Body of pancreas (tissue), 4 donors: Measurements from ENCODE around the gene SERINC2. TPM values are rescaled to one million over a fixed set of nuclear protein-coding genes. Genes with fewer than 3 reads are reported as not detected.
"Not testable (repeated sequence)": the region's sequence is repeated elsewhere in the genome, so short reads cannot be mapped to it uniquely, and the experiment has no call there.

Experiments
- ATAC-seq: fragments of 150-250 bp; one replicate; pipeline ENCODE4 v1.9.1; 2016
- DNase-seq, 4 donors: peaks; one replicate each; pipeline ENCODE4 v3.0.0-alpha.2; 2019
- H3K27ac ChIP-seq, 4 donors: fragments of 200-600 bp; sonication (generic); 1 replicate in 3 of 4; 2 replicates in 1 of 4; pipeline versions ENCODE4 v1.5.1 to v1.6.1; 2016 to 2019; ENCODE audit warnings: mild to moderate bottlenecking in 1 of 4, mixed read lengths in 1 of 4, moderate library complexity in 1 of 4
- H3K27me3 ChIP-seq, 2 donors: fragments of 200-600 bp; sonication (generic); one replicate each; pipeline ENCODE4 v1.6.0; 2016; ENCODE audit warnings: mild to moderate bottlenecking in 1 of 2
- H3K36me3 ChIP-seq, 2 donors: fragments of 200-600 bp; sonication (generic); replicated peaks in 1 of 2; 2 replicates each; pipeline ENCODE4 v1.5.1; 2016; ENCODE audit warnings: low read depth in 2 of 2; ENCODE audit not compliant: insufficient read depth in 1 of 2
- H3K4me1 ChIP-seq: fragments of 200-600 bp; sonication (generic); one replicate; pipeline ENCODE4 v1.6.0; 2016
- H3K4me3 ChIP-seq, 2 donors: fragments of 200-600 bp; sonication (generic); 1 replicate in 1 of 2; 2 replicates in 1 of 2; pipeline ENCODE4 v1.5.1; 2016 to 2019
- H3K9me3 ChIP-seq, 3 donors: fragments of 200-600 bp; sonication (generic); 1 replicate in 2 of 3; 2 replicates in 1 of 3; pipeline ENCODE4 v1.5.1; 2016
- POLR2A ChIP-seq, 3 donors: fragments of 450-650 bp; IDR thresholded peaks; one replicate each; pipeline ENCODE4 v1.6.1; 2016; ENCODE audit warnings: antibody characterized with exemption in 3 of 3, mild to moderate bottlenecking in 2 of 3
- WGBS, 2 donors: methylation state at CpG; one replicate each; pipeline ENCODE4 v1.1.5; 2017; 5-methylcytosine and 5-hydroxymethylcytosine counted together
- intact Hi-C: fragments of 100-400 bp; cut with DNase I; formaldehyde crosslinking; loops from one replicate; pipeline ENCODE4 v1.15.1; 2023
- total RNA-seq, 2 donors: library from RNA; depleted of rRNA; stranded (reverse); fragments of >200 nt; gene quantifications; one replicate each; pipeline ENCODE4 v1.1.0, GENCODE V29; 2016
- TF ChIP-seq, protein P1 (sequence below), 7 experiments: fragments of 450-650 bp in 4 of 7; fragments of 200-600 bp in 3 of 7; sonication (generic) in 3 of 7; IDR thresholded peaks; one replicate each; pipeline ENCODE4 v1.5.1; 2016 to 2019; ENCODE audit warnings: antibody characterized with exemption in 7 of 7

The SERINC2 gene
- total RNA-seq, 2 donors from 2014 or later = 14.5 to 41.2 TPM

DNA sequence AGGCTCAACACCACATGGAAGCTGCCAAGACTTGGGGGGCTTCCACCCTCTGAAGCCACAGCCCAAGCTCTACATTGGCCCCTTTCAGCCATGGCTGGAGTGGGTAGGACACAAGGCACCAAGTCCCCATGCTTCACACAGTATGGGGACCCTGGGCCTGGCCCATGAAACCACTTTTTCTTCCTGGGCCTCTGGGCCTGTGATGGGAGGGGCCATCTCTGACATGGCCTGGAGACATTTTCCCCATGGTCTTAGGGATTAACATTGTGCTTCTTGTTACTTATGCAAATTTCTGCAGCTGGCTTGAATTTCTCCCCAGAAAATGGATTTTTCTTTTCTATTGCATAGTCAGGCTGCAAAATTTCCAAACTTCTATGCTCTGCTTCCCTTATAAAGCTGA is 60.5 kb downstream of the SERINC2 start:
- H3K9me3 ChIP-seq, intact Hi-C loops, H3K27ac ChIP-seq, ATAC-seq, H3K36me3 ChIP-seq, DNase-seq, H3K4me3 ChIP-seq, H3K27me3 ChIP-seq: not testable (repeated sequence)
- peaks cover 15% of the 10 kb centered on the region for H3K4me1 ChIP-seq

DNA sequence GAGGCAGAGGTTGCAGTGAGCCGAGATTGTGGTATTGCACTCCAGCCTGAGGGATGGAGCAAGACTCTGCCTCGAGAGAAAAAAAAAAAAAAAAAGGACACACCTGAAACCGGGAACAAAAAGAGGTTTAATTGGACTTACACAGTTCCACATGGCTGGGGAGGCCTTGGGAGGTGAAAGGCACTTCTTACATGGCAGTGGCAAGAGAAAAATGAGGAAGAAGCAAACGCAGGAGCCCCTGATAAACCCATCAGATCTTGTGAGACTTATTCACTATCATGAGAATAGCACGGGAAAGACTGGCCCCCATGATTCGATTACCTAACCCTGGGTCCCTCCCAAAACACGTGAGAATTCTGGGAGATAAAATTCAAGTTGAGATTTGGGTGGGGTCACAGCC is 61.6 kb downstream of the SERINC2 start:
- H3K4me3 ChIP-seq, H3K27me3 ChIP-seq, intact Hi-C loops, H3K9me3 ChIP-seq, ATAC-seq, H3K36me3 ChIP-seq, H3K27ac ChIP-seq, DNase-seq: not testable (repeated sequence)
- peaks cover 15% of the 10 kb centered on the region for H3K4me1 ChIP-seq
- WGBS, 2 donors = 63 to 70% methylated on average over 7 of the region's 7 CpGs

DNA sequence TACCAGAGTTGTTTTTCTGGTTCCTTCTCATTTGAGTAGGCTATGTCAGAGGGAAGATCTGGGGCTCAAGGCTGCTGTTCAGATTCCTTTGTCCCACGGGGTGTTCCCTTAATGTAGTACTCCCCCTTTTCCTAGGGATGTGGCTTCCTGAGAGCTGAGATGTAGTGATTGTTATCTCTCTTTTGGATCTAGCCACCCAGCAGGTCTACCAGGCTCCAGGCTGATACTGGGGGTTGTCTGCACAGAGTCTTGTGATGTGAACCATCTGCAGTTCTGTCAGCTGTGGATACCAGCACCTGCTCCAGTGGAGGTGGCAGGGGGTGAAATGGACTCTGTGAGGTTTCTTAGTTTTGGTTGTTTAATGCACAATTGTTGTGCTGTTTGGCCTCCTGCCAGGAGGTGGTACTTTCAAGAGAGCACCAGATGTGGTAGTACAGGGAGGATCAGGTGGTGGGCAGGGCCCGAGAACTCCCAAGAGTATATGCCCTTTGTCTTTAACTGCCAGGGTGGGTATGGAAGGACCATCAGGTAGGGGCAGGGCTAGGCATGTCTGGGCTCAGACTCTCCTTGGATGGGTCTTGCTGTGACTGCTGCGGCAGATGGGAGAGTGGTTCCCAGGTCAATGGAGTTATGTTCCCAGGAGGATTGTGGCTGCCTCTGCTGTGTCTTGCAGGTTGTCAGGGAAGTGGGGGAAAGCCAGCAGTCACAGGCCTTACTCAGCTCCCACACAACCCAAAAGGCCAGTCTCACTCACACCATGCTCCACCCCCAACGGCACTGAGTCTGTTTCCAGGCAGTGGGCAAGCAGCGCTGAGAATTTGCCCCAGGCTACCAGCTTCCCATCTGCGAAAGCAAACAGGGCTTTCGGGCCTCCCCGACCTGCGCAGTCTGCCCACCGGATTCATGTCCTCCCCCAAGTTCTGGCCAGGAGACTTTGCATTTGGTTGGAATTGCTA is 64.2 kb downstream of the SERINC2 start:
- no peak overlapping the region for H3K4me3 ChIP-seq
- intact Hi-C loops = no loop called here
- no peaks in the 10 kb centered on the region for H3K9me3 ChIP-seq
- H3K4me1 ChIP-seq = peaks cover 3% of the 10 kb centered on the region
- peak in 1 of 4 donors; percentile 8 for DNase-seq
- no peaks in the 10 kb centered on the region for H3K36me3 ChIP-seq
- WGBS, 2 donors = 63 to 83% methylated on average over 3 to 10 of the region's 10 CpGs
- ATAC-seq = no peak
- TF ChIP-seq POLR2A (IDR thresholded peaks at IDR 0.05) = no peak
- TF ChIP-seq, protein P1, sequence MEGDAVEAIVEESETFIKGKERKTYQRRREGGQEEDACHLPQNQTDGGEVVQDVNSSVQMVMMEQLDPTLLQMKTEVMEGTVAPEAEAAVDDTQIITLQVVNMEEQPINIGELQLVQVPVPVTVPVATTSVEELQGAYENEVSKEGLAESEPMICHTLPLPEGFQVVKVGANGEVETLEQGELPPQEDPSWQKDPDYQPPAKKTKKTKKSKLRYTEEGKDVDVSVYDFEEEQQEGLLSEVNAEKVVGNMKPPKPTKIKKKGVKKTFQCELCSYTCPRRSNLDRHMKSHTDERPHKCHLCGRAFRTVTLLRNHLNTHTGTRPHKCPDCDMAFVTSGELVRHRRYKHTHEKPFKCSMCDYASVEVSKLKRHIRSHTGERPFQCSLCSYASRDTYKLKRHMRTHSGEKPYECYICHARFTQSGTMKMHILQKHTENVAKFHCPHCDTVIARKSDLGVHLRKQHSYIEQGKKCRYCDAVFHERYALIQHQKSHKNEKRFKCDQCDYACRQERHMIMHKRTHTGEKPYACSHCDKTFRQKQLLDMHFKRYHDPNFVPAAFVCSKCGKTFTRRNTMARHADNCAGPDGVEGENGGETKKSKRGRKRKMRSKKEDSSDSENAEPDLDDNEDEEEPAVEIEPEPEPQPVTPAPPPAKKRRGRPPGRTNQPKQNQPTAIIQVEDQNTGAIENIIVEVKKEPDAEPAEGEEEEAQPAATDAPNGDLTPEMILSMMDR (IDR thresholded peaks at IDR 0.05) = no peak
- H3K27me3 ChIP-seq = no peaks in the 10 kb centered on the region
- H3K27ac ChIP-seq = no peak overlapping the region

DNA sequence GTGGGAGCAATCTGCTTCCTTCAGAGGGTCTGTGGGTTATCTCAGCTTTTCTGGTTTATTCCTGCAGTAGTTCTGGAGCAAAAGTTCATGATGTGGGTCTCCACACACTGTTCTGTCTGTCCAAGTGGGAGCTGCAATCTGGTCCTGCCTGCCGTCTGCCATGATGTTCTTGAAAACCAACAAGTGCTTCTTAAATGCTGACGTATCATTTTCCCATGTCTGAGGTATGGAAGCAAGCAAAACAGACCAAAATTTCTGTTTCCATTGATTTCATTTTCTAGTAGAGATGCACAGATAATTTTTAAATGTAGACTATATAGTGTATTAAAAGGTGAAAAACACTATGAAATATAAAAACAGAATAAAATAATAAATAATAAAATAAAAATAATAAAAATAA is 65.2 kb downstream of the SERINC2 start:
- no peak overlapping the region for H3K4me3 ChIP-seq
- DNase-seq (no peak), ATAC-seq (no peak)
- H3K36me3 ChIP-seq = no peaks in the 10 kb centered on the region
- WGBS, 2 donors = 84 to 89% methylated on average over 2 of the region's 2 CpGs
- intact Hi-C loops = no loop called here
- H3K27me3 ChIP-seq = no peaks in the 10 kb centered on the region
- no peaks in the 10 kb centered on the region for H3K9me3 ChIP-seq
- TF ChIP-seq, protein P1 (IDR thresholded peaks at IDR 0.05) = no peak
- no peak for TF ChIP-seq POLR2A (IDR thresholded peaks at IDR 0.05)
- no peak overlapping the region for H3K27ac ChIP-seq
- H3K4me1 ChIP-seq = peaks cover 5% of the 10 kb centered on the region

DNA sequence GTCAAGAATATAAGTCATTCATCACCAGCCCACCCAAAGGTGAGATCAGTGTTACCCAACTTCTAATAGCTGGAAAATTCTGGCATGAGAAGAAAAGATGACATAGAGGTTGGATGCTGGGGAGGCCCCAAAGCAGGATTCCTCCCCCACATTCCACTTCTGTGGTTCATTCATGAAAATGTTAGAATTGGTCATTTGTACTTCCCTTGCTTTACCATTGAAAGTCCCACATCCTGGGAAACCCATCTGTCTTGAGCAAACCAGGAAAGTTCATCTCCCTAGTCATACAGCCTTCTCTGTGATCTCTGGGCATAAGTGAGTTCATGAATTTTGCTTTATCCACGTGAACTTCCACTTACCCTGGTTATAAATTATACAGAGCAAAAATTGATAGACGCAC is 66.8 kb downstream of the SERINC2 start:
- Histone ChIP-seq H3K9me3 (no peaks in the 10 kb centered on the region), H3K4me1 (peaks cover 5% of the 10 kb centered on the region), H3K4me3 (no peak overlapping the region), H3K27ac (no peak overlapping the region), H3K36me3 (no peaks in the 10 kb centered on the region), H3K27me3 (no peaks in the 10 kb centered on the region)
- 81 to 83% methylated on average over 2 of the region's 2 CpGs for WGBS, 2 donors
- no peak for DNase-seq
- intact Hi-C loops = no loop called here
- ATAC-seq = no peak
- TF ChIP-seq, protein P1 (IDR thresholded peaks at IDR 0.05) = no peak
- TF ChIP-seq POLR2A (IDR thresholded peaks at IDR 0.05) = no peak

DNA sequence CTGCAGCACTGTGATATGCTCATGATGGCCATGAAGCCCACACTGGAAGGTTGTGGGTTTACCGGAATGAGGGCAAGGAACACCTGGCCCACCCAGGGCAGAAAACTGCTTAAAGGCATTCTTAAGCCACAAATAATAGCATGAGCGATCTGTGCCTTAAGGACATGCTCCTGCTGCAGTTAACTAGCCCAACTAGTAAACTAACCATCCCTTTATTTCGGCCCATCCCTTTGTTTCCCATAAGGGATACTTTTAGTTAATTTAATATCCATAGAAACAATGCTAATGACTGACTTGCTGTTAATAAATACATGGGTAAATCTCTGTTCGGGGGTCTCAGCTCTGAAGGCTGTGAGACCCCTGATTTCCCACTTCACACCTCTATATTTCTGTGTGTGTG is 67.4 kb downstream of the SERINC2 start:
- H3K9me3 ChIP-seq, H3K36me3 ChIP-seq, DNase-seq, intact Hi-C loops, H3K27me3 ChIP-seq, H3K27ac ChIP-seq, H3K4me1 ChIP-seq, H3K4me3 ChIP-seq, ATAC-seq: not testable (repeated sequence)
- 65 to 69% methylated on average over 4 of the region's 4 CpGs for WGBS, 2 donors
